ENCODE data around the gene LCE2A.
"Not testable (repeated sequence)": the region's sequence is repeated elsewhere in the genome, so short reads cannot be mapped to it uniquely, and the experiment has no call there.

LCE2A gene

DNA sequence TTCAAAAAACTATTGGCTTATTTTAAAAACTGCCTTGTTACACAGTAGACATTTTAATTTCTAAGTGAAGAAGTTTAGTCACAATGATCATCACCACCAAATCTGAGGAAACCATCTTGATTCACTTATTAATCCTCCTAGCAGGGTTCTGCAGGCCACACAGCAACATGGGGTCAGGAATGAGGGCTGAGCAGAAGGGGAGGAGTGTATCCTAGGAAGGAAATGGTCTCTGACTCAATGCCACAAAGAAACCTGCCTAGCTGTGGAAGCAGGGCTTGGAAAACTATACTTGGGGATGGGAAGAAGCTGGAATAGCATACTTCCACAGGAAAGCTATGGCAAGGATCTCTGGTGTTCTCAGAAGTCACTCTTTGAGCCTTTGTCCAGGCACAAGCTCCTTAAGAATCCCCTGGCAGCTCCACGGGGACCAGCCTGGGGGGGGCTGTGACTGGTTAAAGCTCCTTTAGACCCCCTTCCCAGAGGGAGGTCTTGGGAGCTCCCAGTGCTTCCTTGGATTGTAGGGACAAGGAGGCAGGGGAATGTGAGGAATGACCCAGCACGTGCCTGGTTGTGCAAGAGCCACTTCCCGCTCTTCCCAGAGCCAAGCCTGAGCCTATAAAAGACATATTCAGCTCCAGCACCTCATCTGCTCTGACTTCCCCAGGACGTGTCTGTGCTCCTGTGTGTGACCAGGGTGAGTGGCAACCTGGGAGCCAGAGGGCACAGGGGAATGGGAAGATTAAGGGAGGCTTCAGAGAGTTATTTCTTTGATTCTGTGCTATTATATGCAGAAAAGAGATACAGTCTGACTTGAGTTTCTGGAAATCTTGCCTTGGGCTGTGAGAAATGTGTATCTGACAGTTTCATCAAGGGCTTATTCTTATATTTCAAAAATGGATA, at the start of gene LCE2A:
Gene LCE2A, plus strand, starts transcription at position 645 of the 900 bp plus-strand sequence. CDS start 557 bp downstream, outside the sequence.
- H3K27ac ChIP-seq (ENCODE audit: low read depth, low read length) = no peak within 1 kb of the TSS
- no peaks in the 10 kb centered on the region for H3K36me3 ChIP-seq (ENCODE audit: control insufficient read depth in 5 of 5, insufficient read depth in 5 of 5, low read length in 5 of 5)
- H3K27me3 ChIP-seq (ENCODE audit: control insufficient read depth in 5 of 5, insufficient read depth in 4 of 5, low read length in 5 of 5) = no peaks in the 10 kb centered on the region
- no peak within 1 kb of the TSS for H3K4me3 ChIP-seq (ENCODE audit: low read depth in 1 of 5, low read length in 5 of 5)
- H3K9me3 ChIP-seq (ENCODE audit: control insufficient read depth in 5 of 5, low read length in 5 of 5) = peaks cover 0 to 2% (median 0%) of the 10 kb centered on the region in 5 donors
- no peaks in the 10 kb centered on the region for H3K4me1 ChIP-seq (ENCODE audit: control insufficient read depth in 5 of 5, insufficient read depth in 5 of 5, low read length in 5 of 5)
- H3K9ac ChIP-seq (ENCODE audit: low read length in 5 of 5) = no peak within 1 kb of the TSS

GRCh38 chr1:152654110-152654509, 44.0 kb upstream of the LCE2A start:
- Histone ChIP-seq H3K36me3 (ENCODE audit: control insufficient read depth in 5 of 5, insufficient read depth in 5 of 5, low read length in 5 of 5) (no peaks in the 10 kb centered on the region), H3K27me3 (ENCODE audit: control insufficient read depth in 5 of 5, insufficient read depth in 4 of 5, low read length in 5 of 5) (no peaks in the 10 kb centered on the region), H3K9me3 (ENCODE audit: control insufficient read depth in 5 of 5, low read length in 5 of 5) (no peaks in the 10 kb centered on the region), H3K27ac (ENCODE audit: low read depth, low read length) (no peak overlapping the region), H3K4me3 (ENCODE audit: low read depth in 1 of 5, low read length in 5 of 5) (no peak overlapping the region), H3K4me1 (ENCODE audit: control insufficient read depth in 5 of 5, insufficient read depth in 5 of 5, low read length in 5 of 5) (no peaks in the 10 kb centered on the region), H3K9ac (ENCODE audit: low read length in 5 of 5) (no peak overlapping the region)

DNA sequence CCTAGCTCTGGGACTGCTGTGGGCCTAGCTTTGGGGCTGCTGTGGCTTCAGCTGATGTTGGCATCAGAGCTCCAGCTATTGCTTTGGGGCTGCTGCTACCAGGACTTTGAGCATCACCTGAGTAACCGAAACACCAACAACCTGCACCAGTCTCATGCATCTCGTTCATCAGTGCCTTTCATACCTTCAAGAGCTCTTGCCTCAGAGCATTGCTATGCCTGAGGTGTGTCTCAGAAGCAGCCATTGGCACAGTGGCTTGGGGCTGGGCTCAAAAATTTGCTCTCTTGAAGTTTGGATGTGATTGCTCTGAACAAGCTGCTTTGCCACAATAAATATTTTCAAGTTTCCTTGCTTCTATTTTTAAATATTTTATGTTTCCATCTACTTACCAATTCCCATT, 41.7 kb upstream of the LCE2A start:
- Histone ChIP-seq H3K27ac (ENCODE audit: low read depth, low read length) (no peak overlapping the region), H3K9ac (ENCODE audit: low read length in 5 of 5) (no peak overlapping the region), H3K4me1 (ENCODE audit: control insufficient read depth in 5 of 5, insufficient read depth in 5 of 5, low read length in 5 of 5) (no peaks in the 10 kb centered on the region), H3K36me3 (ENCODE audit: control insufficient read depth in 5 of 5, insufficient read depth in 5 of 5, low read length in 5 of 5) (no peaks in the 10 kb centered on the region), H3K4me3 (ENCODE audit: low read depth in 1 of 5, low read length in 5 of 5) (no peak overlapping the region), H3K27me3 (ENCODE audit: control insufficient read depth in 5 of 5, insufficient read depth in 4 of 5, low read length in 5 of 5) (no peaks in the 10 kb centered on the region), H3K9me3 (ENCODE audit: control insufficient read depth in 5 of 5, low read length in 5 of 5) (no peaks in the 10 kb centered on the region)

DNA sequence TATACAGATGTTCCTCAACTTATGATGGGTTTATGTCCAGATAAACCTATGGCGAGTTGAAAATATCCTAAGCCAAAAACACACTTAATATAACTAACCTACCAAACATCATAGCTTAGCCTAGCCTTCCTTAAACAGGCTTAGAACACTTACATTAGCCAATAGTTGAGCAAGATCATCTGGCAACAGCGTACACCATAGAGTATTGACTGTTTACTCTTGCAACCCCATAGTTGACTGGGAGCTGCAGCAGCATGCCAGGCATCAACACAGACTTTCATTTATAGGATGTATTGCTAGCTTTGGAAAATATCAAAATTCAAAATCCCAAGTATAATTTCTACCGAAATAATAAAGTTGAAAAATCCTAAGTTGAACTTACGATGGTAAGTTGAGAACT, 40.5 kb upstream of the LCE2A start:
- Histone ChIP-seq H3K9me3 (ENCODE audit: control insufficient read depth in 5 of 5, low read length in 5 of 5) (no peaks in the 10 kb centered on the region), H3K27me3 (ENCODE audit: control insufficient read depth in 5 of 5, insufficient read depth in 4 of 5, low read length in 5 of 5) (no peaks in the 10 kb centered on the region), H3K36me3 (ENCODE audit: control insufficient read depth in 5 of 5, insufficient read depth in 5 of 5, low read length in 5 of 5) (no peaks in the 10 kb centered on the region), H3K4me3 (ENCODE audit: low read depth in 1 of 5, low read length in 5 of 5) (no peak overlapping the region), H3K4me1 (ENCODE audit: control insufficient read depth in 5 of 5, insufficient read depth in 5 of 5, low read length in 5 of 5) (no peaks in the 10 kb centered on the region), H3K27ac (ENCODE audit: low read depth, low read length) (no peak overlapping the region), H3K9ac (ENCODE audit: low read length in 5 of 5) (no peak overlapping the region)

GRCh38 chr1:152658649-152659048, 39.5 kb upstream of the LCE2A start:
- no peaks in the 10 kb centered on the region for H3K9me3 ChIP-seq (ENCODE audit: control insufficient read depth in 5 of 5, low read length in 5 of 5)
- no peaks in the 10 kb centered on the region for H3K4me1 ChIP-seq (ENCODE audit: control insufficient read depth in 5 of 5, insufficient read depth in 5 of 5, low read length in 5 of 5)
- no peaks in the 10 kb centered on the region for H3K36me3 ChIP-seq (ENCODE audit: control insufficient read depth in 5 of 5, insufficient read depth in 5 of 5, low read length in 5 of 5)
- H3K4me3 ChIP-seq (ENCODE audit: low read depth in 1 of 5, low read length in 5 of 5) = no peak overlapping the region
- no peak overlapping the region for H3K9ac ChIP-seq (ENCODE audit: low read length in 5 of 5)
- no peak overlapping the region for H3K27ac ChIP-seq (ENCODE audit: low read depth, low read length)
- peaks cover 0 to 7% (median 0%) of the 10 kb centered on the region in 5 donors for H3K27me3 ChIP-seq (ENCODE audit: control insufficient read depth in 5 of 5, insufficient read depth in 4 of 5, low read length in 5 of 5)

DNA sequence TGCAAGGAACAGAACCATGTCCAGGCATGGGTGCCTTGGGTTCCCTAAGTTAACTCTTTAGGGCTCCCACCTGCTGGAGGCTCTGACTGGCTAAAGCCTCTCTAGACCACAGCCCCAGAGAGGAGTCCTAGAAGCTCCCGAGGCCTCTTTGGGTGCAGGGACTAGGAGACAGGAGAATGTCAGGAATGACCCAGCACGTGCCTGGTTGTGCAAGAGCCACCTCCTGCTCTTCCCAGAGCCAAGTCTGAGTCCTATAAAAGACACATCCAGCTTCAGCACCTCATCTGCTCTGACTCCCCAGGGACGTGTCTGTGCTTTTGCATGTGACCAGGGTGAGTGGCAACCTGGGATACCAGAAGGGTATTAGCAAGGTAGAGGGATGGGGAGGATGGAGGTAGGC, 35.0 kb upstream of the LCE2A start, which contains the start of gene LCE2D:
Gene LCE2D, plus strand, starts transcription at position 283 of the 400 bp plus-strand sequence. CDS start 726 bp downstream, outside the sequence.
- H3K27ac ChIP-seq (ENCODE audit: low read depth, low read length) = no peak within 1 kb of the TSS
- H3K27me3 ChIP-seq (ENCODE audit: control insufficient read depth in 5 of 5, insufficient read depth in 4 of 5, low read length in 5 of 5) = peaks cover 0 to 7% (median 0%) of the 10 kb centered on the region in 5 donors
- no peaks in the 10 kb centered on the region for H3K36me3 ChIP-seq (ENCODE audit: control insufficient read depth in 5 of 5, insufficient read depth in 5 of 5, low read length in 5 of 5)
- H3K9ac ChIP-seq (ENCODE audit: low read length in 5 of 5) = no peak within 1 kb of the TSS
- H3K9me3 ChIP-seq (ENCODE audit: control insufficient read depth in 5 of 5, low read length in 5 of 5) = no peaks in the 10 kb centered on the region
- no peaks in the 10 kb centered on the region for H3K4me1 ChIP-seq (ENCODE audit: control insufficient read depth in 5 of 5, insufficient read depth in 5 of 5, low read length in 5 of 5)
- H3K4me3 ChIP-seq (ENCODE audit: low read depth in 1 of 5, low read length in 5 of 5) = no peak within 1 kb of the TSS

DNA sequence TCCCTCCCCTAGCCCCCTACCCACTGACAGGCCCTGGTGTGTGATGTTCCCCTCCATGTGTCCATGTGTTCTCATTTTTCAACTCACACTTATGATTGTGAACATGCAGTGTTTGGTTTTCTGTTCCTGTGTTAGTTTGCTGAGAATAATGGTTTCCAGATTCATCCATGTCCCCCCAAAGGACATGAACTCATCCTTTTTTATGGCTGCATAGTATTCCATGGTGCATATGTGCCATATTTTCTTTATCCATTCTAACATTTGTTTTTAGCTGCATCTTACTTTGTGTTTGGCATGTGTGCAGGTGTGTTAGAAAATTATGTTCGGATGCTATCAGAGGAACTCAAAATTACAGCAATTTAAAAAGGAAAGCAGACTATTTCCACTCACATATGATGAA, 32.0 kb upstream of the LCE2A start:
- H3K9me3 ChIP-seq (ENCODE audit: control insufficient read depth in 5 of 5, low read length in 5 of 5); H3K27me3 ChIP-seq (ENCODE audit: control insufficient read depth in 5 of 5, insufficient read depth in 4 of 5, low read length in 5 of 5); H3K36me3 ChIP-seq (ENCODE audit: control insufficient read depth in 5 of 5, insufficient read depth in 5 of 5, low read length in 5 of 5); H3K4me1 ChIP-seq (ENCODE audit: control insufficient read depth in 5 of 5, insufficient read depth in 5 of 5, low read length in 5 of 5); H3K27ac ChIP-seq (ENCODE audit: low read depth, low read length); H3K4me3 ChIP-seq (ENCODE audit: low read depth in 1 of 5, low read length in 5 of 5); H3K9ac ChIP-seq (ENCODE audit: low read length in 5 of 5): not testable (repeated sequence)

DNA sequence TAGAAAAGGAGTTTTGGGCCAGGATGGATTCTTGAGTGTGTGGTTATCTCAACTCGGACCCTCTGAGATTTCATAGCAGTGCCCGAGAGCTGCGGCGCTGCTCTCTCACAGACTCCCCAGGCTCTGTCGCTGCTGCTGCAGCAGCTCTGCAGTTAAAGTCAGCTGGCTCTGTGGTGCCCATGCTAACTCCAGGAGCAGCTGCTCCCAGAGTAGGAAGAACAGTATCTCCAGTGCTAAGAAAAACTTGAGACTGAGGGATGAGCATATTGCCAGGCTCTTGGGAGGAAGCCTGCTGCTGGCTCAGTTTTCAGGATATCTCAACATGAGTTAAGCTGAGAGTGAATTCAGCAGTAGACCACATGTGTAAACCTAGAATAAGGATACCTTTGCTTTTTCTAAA, 30.5 kb upstream of the LCE2A start:
- H3K27me3 ChIP-seq (ENCODE audit: control insufficient read depth in 5 of 5, insufficient read depth in 4 of 5, low read length in 5 of 5) = peaks cover 0 to 7% (median 0%) of the 10 kb centered on the region in 5 donors
- no peaks in the 10 kb centered on the region for H3K4me1 ChIP-seq (ENCODE audit: control insufficient read depth in 5 of 5, insufficient read depth in 5 of 5, low read length in 5 of 5)
- H3K9ac ChIP-seq (ENCODE audit: low read length in 5 of 5) = no peak overlapping the region
- no peaks in the 10 kb centered on the region for H3K36me3 ChIP-seq (ENCODE audit: control insufficient read depth in 5 of 5, insufficient read depth in 5 of 5, low read length in 5 of 5)
- no peak overlapping the region for H3K27ac ChIP-seq (ENCODE audit: low read depth, low read length)
- H3K9me3 ChIP-seq (ENCODE audit: control insufficient read depth in 5 of 5, low read length in 5 of 5) = no peaks in the 10 kb centered on the region
- H3K4me3 ChIP-seq (ENCODE audit: low read depth in 1 of 5, low read length in 5 of 5) = no peak overlapping the region

GRCh38 chr1:152673016-152673415, 25.1 kb upstream of the LCE2A start:
- H3K9ac ChIP-seq (ENCODE audit: low read length in 5 of 5) = no peak overlapping the region
- H3K4me1 ChIP-seq (ENCODE audit: control insufficient read depth in 5 of 5, insufficient read depth in 5 of 5, low read length in 5 of 5) = no peaks in the 10 kb centered on the region
- H3K4me3 ChIP-seq (ENCODE audit: low read depth in 1 of 5, low read length in 5 of 5) = no peak overlapping the region
- H3K27ac ChIP-seq (ENCODE audit: low read depth, low read length) = no peak overlapping the region
- H3K36me3 ChIP-seq (ENCODE audit: control insufficient read depth in 5 of 5, insufficient read depth in 5 of 5, low read length in 5 of 5) = no peaks in the 10 kb centered on the region
- no peaks in the 10 kb centered on the region for H3K9me3 ChIP-seq (ENCODE audit: control insufficient read depth in 5 of 5, low read length in 5 of 5)
- H3K27me3 ChIP-seq (ENCODE audit: control insufficient read depth in 5 of 5, insufficient read depth in 4 of 5, low read length in 5 of 5) = peaks cover 0 to 4% (median 0%) of the 10 kb centered on the region in 5 donors

- not testable (repeated sequence) for H3K4me3 ChIP-seq (ENCODE audit: low read depth in 1 of 5, low read length in 5 of 5); H3K27ac ChIP-seq (ENCODE audit: low read depth, low read length); H3K4me1 ChIP-seq (ENCODE audit: control insufficient read depth in 5 of 5, insufficient read depth in 5 of 5, low read length in 5 of 5); H3K27me3 ChIP-seq (ENCODE audit: control insufficient read depth in 5 of 5, insufficient read depth in 4 of 5, low read length in 5 of 5); H3K36me3 ChIP-seq (ENCODE audit: control insufficient read depth in 5 of 5, insufficient read depth in 5 of 5, low read length in 5 of 5); H3K9me3 ChIP-seq (ENCODE audit: control insufficient read depth in 5 of 5, low read length in 5 of 5); H3K9ac ChIP-seq (ENCODE audit: low read length in 5 of 5)
These were observed 23.2 kb upstream of the LCE2A start, which contains the start of gene LCE2C for GRCh38 chr1:152674983-152675382. Gene LCE2C (plus strand): TSS chr1:152675279. CDS start chr1:152676016, 737 bp downstream.
